ENCODE data around the gene ANKRD34A. TPM values are rescaled to one million over a fixed set of nuclear protein-coding genes. Genes with fewer than 3 reads are reported as not detected.

Gene ANKRD34A
- total and polyA plus RNA-seq, 2 of the 4 experiments (the other 2 are of a cell fraction), result 0.90 to 1.9 TPM

DNA sequence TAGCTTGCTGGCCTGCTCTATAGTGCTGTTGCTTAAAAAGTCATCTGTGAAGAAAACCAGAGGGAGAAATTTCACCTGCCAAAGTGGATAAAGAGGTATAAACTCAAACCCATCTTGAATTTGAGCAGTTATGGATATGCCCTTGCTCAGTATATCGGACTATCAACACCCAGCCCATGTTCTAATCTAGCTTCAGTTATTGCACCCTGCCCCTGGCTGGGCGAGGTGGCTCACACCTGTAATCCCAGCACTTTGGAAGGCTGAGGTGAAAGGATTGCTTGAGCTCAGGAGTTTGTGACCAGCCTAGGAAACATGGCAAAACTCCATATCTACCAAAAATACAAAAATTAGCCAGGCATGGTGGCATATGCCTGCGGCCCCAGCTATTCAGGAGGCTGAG lies 19.8 kb downstream of the ANKRD34A start:
- Histone ChIP-seq H4K8ac (ENCODE audit: low read depth in 2 of 2, low read length in 2 of 2) (no peak overlapping the region), H3K79me1 (ENCODE audit: low read depth in 1 of 2, low read length in 2 of 2) (peaks cover 31 to 37% of the 10 kb centered on the region in 2 experiments), H4K5ac (ENCODE audit: low read depth, low read length) (no peak overlapping the region), H2BK120ac (ENCODE audit: low read depth, low read length) (no peak overlapping the region), H2AK9ac (replicated peaks; ENCODE audit: low read depth, low read length, poor library complexity) (no peak overlapping the region), H2BK20ac (ENCODE audit: low read depth, low read length) (no peak overlapping the region), H3K27me3 (ENCODE audit: control insufficient read depth, insufficient read depth, low read length) (no peaks in the 10 kb centered on the region), H4K91ac (ENCODE audit: insufficient read depth, low read depth, low read length) (no peak overlapping the region), H3K23ac (ENCODE audit: low read depth, low read length) (no peak overlapping the region), H3K4me2 (ENCODE audit: low read depth, low read length) (no peak overlapping the region), H3K9me3 (ENCODE audit: control insufficient read depth, insufficient read depth, low read length) (no peaks in the 10 kb centered on the region), H3K18ac (ENCODE audit: low read depth, low read length) (no peak overlapping the region), H3K9me1 (ENCODE audit: insufficient read depth, low read length) (peaks cover 3% of the 10 kb centered on the region; the same call in 1 of the 2 replicates), H2BK5ac (ENCODE audit: low read depth, low read length, poor library complexity, severe bottlenecking) (no peak overlapping the region), H3K36me3 (ENCODE audit: control insufficient read depth, insufficient read depth, low read length) (peaks cover 16% of the 10 kb centered on the region), H3K9ac (ENCODE audit: low read depth, low read length) (no peak overlapping the region), H3K56ac (ENCODE audit: extremely low read depth, insufficient read depth, low read length) (no peak overlapping the region), H2AFZ (replicated peaks; ENCODE audit: low read length, poor library complexity) (no peak overlapping the region), H3K4me1 (ENCODE audit: control insufficient read depth, insufficient read depth, low read length) (no peaks in the 10 kb centered on the region), H2AK5ac (ENCODE audit: low read depth, low read length) (no peak overlapping the region), H2BK15ac (ENCODE audit: low read depth, low read length) (no peak overlapping the region), H3K27ac (ENCODE audit: insufficient read depth, low read length) (no peak overlapping the region), H3K14ac (replicated peaks; ENCODE audit: low read depth, low read length) (no peak overlapping the region), H3K4ac (ENCODE audit: low read depth, low read length) (no peak overlapping the region), H4K20me1 (ENCODE audit: insufficient read depth, low read length) (peaks cover 5% of the 10 kb centered on the region; the same call in 1 of the 2 replicates), H3K4me3 (ENCODE audit: insufficient read depth, low read depth, low read length) (no peak overlapping the region)
- CTCF ChIA-PET, result no interaction called here
- in situ Hi-C loops (cut with MboI; ENCODE audit: low sequenced_read_pairs) (no loop called here), intact Hi-C loops (cut with micrococcal nuclease) (no loop called here), dilution Hi-C loops (cut with HindIII; ENCODE audit: low sequenced_read_pairs, unreplicated experiment) (no loop called here)
- no peak for TF ChIP-seq BHLHE40 (IDR thresholded peaks at IDR 0.05; ENCODE audit: low read depth, low read length)
- TF ChIP-seq MAZ (IDR thresholded peaks at IDR 0.05; ENCODE audit: borderline replicate concordance, low read depth, low read length), result no peak
- no peak for TF ChIP-seq POLR2A (IDR thresholded peaks at IDR 0.05; ENCODE audit: low read depth, low read length)
- no peak for TF ChIP-seq MXI1 (IDR thresholded peaks at IDR 0.05; ENCODE audit: borderline replicate concordance, low read depth, low read length)
- TF ChIP-seq, protein P1, sequence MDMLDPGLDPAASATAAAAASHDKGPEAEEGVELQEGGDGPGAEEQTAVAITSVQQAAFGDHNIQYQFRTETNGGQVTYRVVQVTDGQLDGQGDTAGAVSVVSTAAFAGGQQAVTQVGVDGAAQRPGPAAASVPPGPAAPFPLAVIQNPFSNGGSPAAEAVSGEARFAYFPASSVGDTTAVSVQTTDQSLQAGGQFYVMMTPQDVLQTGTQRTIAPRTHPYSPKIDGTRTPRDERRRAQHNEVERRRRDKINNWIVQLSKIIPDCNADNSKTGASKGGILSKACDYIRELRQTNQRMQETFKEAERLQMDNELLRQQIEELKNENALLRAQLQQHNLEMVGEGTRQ (IDR thresholded peaks at IDR 0.05; ENCODE audit: low read depth, low read length), result no peak
- TF ChIP-seq, protein P2, sequence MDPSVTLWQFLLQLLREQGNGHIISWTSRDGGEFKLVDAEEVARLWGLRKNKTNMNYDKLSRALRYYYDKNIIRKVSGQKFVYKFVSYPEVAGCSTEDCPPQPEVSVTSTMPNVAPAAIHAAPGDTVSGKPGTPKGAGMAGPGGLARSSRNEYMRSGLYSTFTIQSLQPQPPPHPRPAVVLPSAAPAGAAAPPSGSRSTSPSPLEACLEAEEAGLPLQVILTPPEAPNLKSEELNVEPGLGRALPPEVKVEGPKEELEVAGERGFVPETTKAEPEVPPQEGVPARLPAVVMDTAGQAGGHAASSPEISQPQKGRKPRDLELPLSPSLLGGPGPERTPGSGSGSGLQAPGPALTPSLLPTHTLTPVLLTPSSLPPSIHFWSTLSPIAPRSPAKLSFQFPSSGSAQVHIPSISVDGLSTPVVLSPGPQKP (IDR thresholded peaks at IDR 0.05; ENCODE audit: borderline replicate concordance, low read depth, low read length), result no peak
- TF ChIP-seq RCOR1 (IDR thresholded peaks at IDR 0.05; ENCODE audit: insufficient replicate concordance, low read length), result no peak
- TF ChIP-seq CEBPB (IDR thresholded peaks at IDR 0.05; ENCODE audit: low read depth, low read length), result no peak
- no peak for TF ChIP-seq CHD1 (IDR thresholded peaks at IDR 0.05; ENCODE audit: low read depth, low read length)
- no peak for TF ChIP-seq FOS (IDR thresholded peaks at IDR 0.05; ENCODE audit: low read depth, low read length)
- TF ChIP-seq RFX5 (IDR thresholded peaks at IDR 0.05; ENCODE audit: low read depth, low read length), result no peak
- TF ChIP-seq MAFK (IDR thresholded peaks at IDR 0.05; ENCODE audit: low read depth, low read length), result no peak
- TF ChIP-seq SMC3 (IDR thresholded peaks at IDR 0.05; ENCODE audit: low read depth, low read length), result no peak
- ATAC-seq (ENCODE audit: low read depth), result no peak
- POLR2A ChIA-PET (ENCODE audit: unreplicated experiment), result no interaction called here
- BruUV-seq (replicated peaks), result no TSS peak
- WGBS, 2 experiments (ENCODE audit: extremely low coverage in 2 of 2, insufficient read length in 1 of 2), result no CpG with 5 or more reads among the region's 3 CpGs
- DNase-seq, result no peak

Data from IMR-90 (cell line).